HEK293 (cell line): ENCODE data around the gene COL25A1.
A peak's percentile ranks its signal among the peaks of the same experiment; 100 is the strongest.

Source experiments
- CTCF ChIA-PET: fragments of 350-600 bp; formaldehyde crosslinking; extraction: SDS; loops from one replicate; lab custom pipeline; 2021; ENCODE audit warnings: antibody characterized with exemption; lab: Yijun Ruan, JAX
- POLR2A ChIA-PET: fragments of 300-600 bp; formaldehyde crosslinking; extraction: SDS; loops from one replicate; lab custom pipeline; 2020; ENCODE audit warnings: antibody characterized with exemption, inconsistent platforms; lab: Yijun Ruan, JAX
- H3K27ac ChIP-seq: fragments of 200-500 bp; sonication (Bioruptor generic); 2 replicates; pipeline ENCODE4 v1.5.1; 2014; ENCODE audit warnings: low read depth, low read length, control low read depth, inconsistent platforms; ENCODE audit errors: extremely low read depth
- H3K36me3 ChIP-seq, 2 experiments: fragments of 200-500 bp in 1 of 2; sonication (Bioruptor generic) in 1 of 2; 1 replicate in 1 of 2; 2 replicates in 1 of 2; pipeline ENCODE4 v1.5.1; 2014 to 2017; ENCODE audit warnings: inconsistent platforms in 2 of 2, low read length in 2 of 2; ENCODE audit not compliant: control insufficient read depth in 2 of 2, insufficient read depth in 1 of 2
- H3K4me1 ChIP-seq: fragments of 200-500 bp; sonication (Bioruptor generic); 2 replicates; pipeline ENCODE4 v1.5.1; 2014; ENCODE audit warnings: mild to moderate bottlenecking, low read length, inconsistent platforms; ENCODE audit not compliant: control insufficient read depth, insufficient read depth
- H3K4me3 ChIP-seq: 2 replicates; pipeline ENCODE4 v1.5.1; 2011; ENCODE audit warnings: low read depth, mild to moderate bottlenecking, control low read depth, low read length, moderate library complexity
- H3K9me3 ChIP-seq: fragments of 200-500 bp; sonication (Bioruptor generic); 2 replicates; pipeline ENCODE4 v1.5.1; 2014; ENCODE audit warnings: low read depth, low read length, inconsistent platforms; ENCODE audit not compliant: control insufficient read depth, insufficient read depth
- KLF17 ChIP-seq: fragments of 450-650 bp; formaldehyde crosslinking; IDR thresholded peaks from 2 replicates; pipeline ENCODE4 v1.5.1; 2016; ENCODE audit warnings: missing biosample characterization, missing genetic modification characterization
- OVOL3 ChIP-seq: fragments of 450-650 bp; formaldehyde crosslinking; IDR thresholded peaks from 2 replicates; pipeline ENCODE4 v1.5.1; 2016; ENCODE audit warnings: missing biosample characterization, missing genetic modification characterization
- PATZ1 ChIP-seq: fragments of 450-650 bp; formaldehyde crosslinking; IDR thresholded peaks from 2 replicates; pipeline ENCODE4 v1.5.1; 2016; ENCODE audit warnings: missing biosample characterization, missing genetic modification characterization
- SP7 ChIP-seq: fragments of 450-650 bp; formaldehyde crosslinking; IDR thresholded peaks from 2 replicates; pipeline ENCODE4 v1.5.1; 2016; ENCODE audit warnings: missing biosample characterization, missing genetic modification characterization
- WT1 ChIP-seq: fragments of 450-650 bp; formaldehyde crosslinking; IDR thresholded peaks from 2 replicates; pipeline ENCODE4 v1.5.1; 2016; ENCODE audit warnings: missing biosample characterization, missing genetic modification characterization
- ZBTB11 ChIP-seq: fragments of 450-650 bp; formaldehyde crosslinking; conservative IDR thresholded peaks from 2 replicates; pipeline ENCODE4 v1.5.1; 2016; ENCODE audit warnings: low read depth, missing biosample characterization, missing genetic modification characterization
- ZBTB49 ChIP-seq: fragments of 450-650 bp; formaldehyde crosslinking; IDR thresholded peaks from 2 replicates; pipeline ENCODE4 v1.5.1; 2016; ENCODE audit warnings: missing biosample characterization, missing genetic modification characterization, low read depth
- ZNF112 ChIP-seq: fragments of 450-650 bp; formaldehyde crosslinking; IDR thresholded peaks from 2 replicates; pipeline ENCODE4 v1.5.0; 2017; ENCODE audit warnings: missing biosample characterization, missing genetic modification characterization
- ZNF157 ChIP-seq: fragments of 450-650 bp; formaldehyde crosslinking; IDR thresholded peaks from 2 replicates; pipeline ENCODE4 v1.5.1; 2016; ENCODE audit warnings: missing biosample characterization, missing genetic modification characterization
- ZNF211 ChIP-seq: fragments of 450-650 bp; formaldehyde crosslinking; IDR thresholded peaks from 2 replicates; pipeline ENCODE4 v1.5.1; 2016; ENCODE audit warnings: low read depth, missing biosample characterization, missing genetic modification characterization
- ZNF366 ChIP-seq: fragments of 450-650 bp; formaldehyde crosslinking; conservative IDR thresholded peaks from 2 replicates; pipeline ENCODE4 v1.5.1; 2016; ENCODE audit warnings: missing biosample characterization, missing genetic modification characterization
- ZNF433 ChIP-seq: fragments of 450-650 bp; formaldehyde crosslinking; IDR thresholded peaks from 2 replicates; pipeline ENCODE4 v1.5.1; 2016; ENCODE audit warnings: missing biosample characterization, missing genetic modification characterization, low read depth
- ZNF514 ChIP-seq: fragments of 450-650 bp; formaldehyde crosslinking; IDR thresholded peaks from 2 replicates; pipeline ENCODE4 v1.5.1; 2016; ENCODE audit warnings: missing biosample characterization, missing genetic modification characterization
- ZNF560 ChIP-seq: fragments of 450-650 bp; formaldehyde crosslinking; IDR thresholded peaks from 2 replicates; pipeline ENCODE4 v1.5.1; 2017; ENCODE audit warnings: missing biosample characterization, missing genetic modification characterization, borderline replicate concordance
- ZNF571 ChIP-seq: fragments of 450-650 bp; formaldehyde crosslinking; IDR thresholded peaks from 2 replicates; pipeline ENCODE4 v1.5.0; 2017; ENCODE audit warnings: missing biosample characterization, missing genetic modification characterization
- ZNF596 ChIP-seq: fragments of 450-650 bp; IDR thresholded peaks from 2 replicates; pipeline ENCODE4 v1.5.0; 2018; ENCODE audit warnings: missing biosample characterization, mild to moderate bottlenecking, missing genetic modification characterization, moderate library complexity
- ZNF600 ChIP-seq: fragments of 450-650 bp; formaldehyde crosslinking; IDR thresholded peaks from 2 replicates; pipeline ENCODE4 v1.5.1; 2016; ENCODE audit warnings: missing biosample characterization, missing genetic modification characterization
- ZNF639 ChIP-seq: fragments of 450-650 bp; formaldehyde crosslinking; IDR thresholded peaks from 2 replicates; pipeline ENCODE4 v1.5.1; 2016; ENCODE audit warnings: missing biosample characterization, missing genetic modification characterization

COL25A1 gene

GRCh38 chr4:108954880-108955279 lies 347.6 kb downstream of the COL25A1 start (continued):
- no peak for TF ChIP-seq ZNF639 (tag by site-specific recombination)
- peak; percentile 82 for TF ChIP-seq SP7

- no peak for TF ChIP-seq OVOL3 (tag by site-specific recombination)
- TF ChIP-seq ZNF596 (tag by site-specific recombination): no peak
- no peak for TF ChIP-seq ZNF211 (tag by site-specific recombination)
- TF ChIP-seq ZNF433 (tag by site-specific recombination): no peak
- TF ChIP-seq ZNF560 (tag by site-specific recombination): no peak
- no peak for TF ChIP-seq ZNF157 (tag by site-specific recombination)
- no peak for TF ChIP-seq PATZ1 (tag by site-specific recombination)
- TF ChIP-seq ZNF571 (tag by site-specific recombination): no peak
- no peak for TF ChIP-seq ZBTB11 (tag by site-specific recombination)
- TF ChIP-seq ZNF514 (tag by site-specific recombination): no peak
- no peak for TF ChIP-seq ZNF112 (tag by site-specific recombination)
- TF ChIP-seq ZNF600 (tag by site-specific recombination): no peak
- no peak for TF ChIP-seq ZNF366 (tag by site-specific recombination)
- TF ChIP-seq ZBTB49: no peak
- no peak for TF ChIP-seq KLF17 (tag by site-specific recombination)
- no peak for TF ChIP-seq WT1 (tag by site-specific recombination)
- ChIA-PET POLR2A (no interaction called here), CTCF (no interaction called here)
- H3K4me3 ChIP-seq: no peak overlapping the region
- H3K36me3 ChIP-seq: no peaks in the 10 kb centered on the region
- no peaks in the 10 kb centered on the region for H3K4me1 ChIP-seq
- H3K9me3 ChIP-seq: no peaks in the 10 kb centered on the region
- H3K27ac ChIP-seq: no peak overlapping the region
Observed at GRCh38 chr4:108953941-108954340, 348.5 kb downstream of the COL25A1 start.
